HG03108 (cell line): ENCODE results near the gene RTN4RL1.

Experiments used
- ATAC-seq: cut with Tn5 transposase; IDR thresholded peaks from one replicate; pipeline ENCODE4 v1.9.1; 2021; ENCODE audit warnings: moderate library complexity; ENCODE audit not compliant: unreplicated experiment

RTN4RL1 gene

DNA sequence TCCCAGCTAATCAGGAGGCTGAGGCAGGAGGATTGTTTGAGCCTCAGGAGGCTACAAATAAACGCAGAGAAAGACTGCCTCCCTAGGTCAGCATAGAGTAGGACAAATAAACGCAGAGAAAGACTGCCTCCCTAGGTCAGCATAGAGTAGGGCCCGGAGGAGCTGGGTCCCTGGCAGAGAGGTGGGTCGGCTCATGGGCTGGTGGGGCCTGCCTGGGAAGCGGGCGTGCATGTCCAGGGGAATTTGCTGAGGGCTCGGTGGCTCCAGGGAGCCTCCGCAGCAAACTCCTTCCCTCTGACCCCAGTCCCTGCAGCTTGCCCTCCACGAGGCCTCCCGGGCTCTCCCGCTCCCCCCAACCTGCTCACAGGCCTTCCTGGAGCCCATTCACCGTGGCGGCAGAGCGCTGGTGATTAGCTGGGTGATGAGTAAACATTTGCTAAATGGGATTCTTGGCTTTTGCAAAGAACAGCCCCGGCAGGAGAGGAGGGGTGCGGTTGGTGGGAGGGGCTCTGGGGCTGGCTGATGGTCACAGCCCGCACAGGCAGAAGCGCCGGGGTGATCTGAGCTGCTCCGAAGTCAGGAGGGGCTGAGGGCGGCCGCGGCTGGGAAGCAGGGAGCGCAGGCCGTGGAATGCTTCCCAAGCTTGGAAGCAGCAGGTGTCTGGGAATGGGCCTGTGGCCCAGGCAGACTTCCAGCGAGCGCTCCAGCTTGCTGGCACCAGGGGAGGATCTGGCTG is 93.1 kb downstream of the RTN4RL1 start:
- ATAC-seq: no peak

DNA sequence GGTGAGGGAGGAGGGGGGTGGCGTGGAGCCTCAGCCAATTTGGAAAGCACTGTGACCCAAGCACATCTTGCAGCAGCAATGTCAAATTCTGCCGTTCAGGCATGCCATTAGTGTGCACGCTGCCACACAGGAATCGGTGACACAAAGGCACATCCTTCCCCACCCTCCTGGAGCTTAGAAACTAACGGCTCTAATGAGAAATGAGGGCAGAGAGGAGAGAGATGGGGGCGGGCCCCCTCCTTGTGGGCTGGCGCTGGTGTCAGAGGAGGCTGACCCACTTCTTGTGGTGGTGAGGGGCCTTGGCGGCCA is 94.8 kb downstream of the RTN4RL1 start:
- no peak for ATAC-seq

DNA sequence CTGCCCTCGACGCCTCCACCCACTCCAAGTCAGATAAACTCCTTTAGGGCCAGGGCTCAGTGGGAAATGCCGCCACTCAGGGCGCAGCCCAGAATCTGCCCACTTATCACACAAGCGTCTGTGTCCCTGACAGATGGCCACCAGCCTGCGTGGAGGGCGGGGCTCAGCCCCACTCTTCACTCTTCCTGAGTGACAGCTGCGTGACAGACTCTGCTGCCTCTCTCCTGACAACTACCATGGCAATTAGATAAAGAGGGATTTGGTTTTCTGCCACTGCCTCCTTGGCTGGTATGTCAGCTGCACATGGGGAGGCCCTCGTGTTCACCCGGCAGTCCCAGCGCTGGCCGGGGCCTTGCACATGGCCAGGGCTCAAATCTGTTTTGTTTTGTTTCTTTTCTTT is 96.2 kb downstream of the RTN4RL1 start:
- no peak for ATAC-seq

DNA sequence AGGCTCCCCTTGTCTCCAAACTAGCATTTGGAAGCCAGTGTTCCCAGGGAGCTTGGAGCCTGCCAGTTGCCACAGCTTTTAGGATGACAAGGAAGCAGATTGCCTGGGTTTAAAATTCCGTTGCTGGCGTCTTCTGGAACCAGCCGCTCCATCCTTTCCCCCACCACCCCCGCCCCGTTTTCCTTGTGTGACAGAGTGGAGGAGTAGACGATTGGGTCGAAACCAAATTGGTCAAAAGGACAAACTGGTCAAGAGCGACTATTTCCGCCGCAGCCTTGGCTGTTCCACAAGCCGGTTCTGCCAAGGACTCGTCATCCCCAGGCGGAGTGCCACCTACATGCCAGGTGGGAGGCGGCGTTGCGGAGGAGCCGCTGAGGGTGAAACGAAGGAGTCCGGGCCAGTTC is 104.2 kb downstream of the RTN4RL1 start:
- ATAC-seq: no peak

DNA sequence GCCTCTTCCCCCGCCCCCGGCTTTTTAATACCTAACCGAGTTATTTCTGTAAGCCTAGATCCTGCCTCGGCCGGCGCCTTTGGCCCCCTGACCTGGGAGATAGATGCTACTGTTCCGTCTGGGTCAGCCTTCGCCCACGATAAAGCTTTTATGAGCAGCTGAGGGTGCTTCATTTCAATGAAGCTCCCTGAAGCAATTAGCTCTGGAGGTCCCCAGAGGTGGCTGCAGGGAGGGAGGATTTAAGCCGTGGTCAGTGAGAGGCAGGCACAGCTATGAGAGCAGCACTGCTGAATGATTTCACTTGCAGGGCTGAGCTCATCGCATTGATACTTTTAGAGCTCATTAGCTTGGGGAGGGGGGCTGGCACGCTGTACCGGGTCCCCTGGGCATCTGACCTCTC is 105.9 kb downstream of the RTN4RL1 start:
- no peak for ATAC-seq

DNA sequence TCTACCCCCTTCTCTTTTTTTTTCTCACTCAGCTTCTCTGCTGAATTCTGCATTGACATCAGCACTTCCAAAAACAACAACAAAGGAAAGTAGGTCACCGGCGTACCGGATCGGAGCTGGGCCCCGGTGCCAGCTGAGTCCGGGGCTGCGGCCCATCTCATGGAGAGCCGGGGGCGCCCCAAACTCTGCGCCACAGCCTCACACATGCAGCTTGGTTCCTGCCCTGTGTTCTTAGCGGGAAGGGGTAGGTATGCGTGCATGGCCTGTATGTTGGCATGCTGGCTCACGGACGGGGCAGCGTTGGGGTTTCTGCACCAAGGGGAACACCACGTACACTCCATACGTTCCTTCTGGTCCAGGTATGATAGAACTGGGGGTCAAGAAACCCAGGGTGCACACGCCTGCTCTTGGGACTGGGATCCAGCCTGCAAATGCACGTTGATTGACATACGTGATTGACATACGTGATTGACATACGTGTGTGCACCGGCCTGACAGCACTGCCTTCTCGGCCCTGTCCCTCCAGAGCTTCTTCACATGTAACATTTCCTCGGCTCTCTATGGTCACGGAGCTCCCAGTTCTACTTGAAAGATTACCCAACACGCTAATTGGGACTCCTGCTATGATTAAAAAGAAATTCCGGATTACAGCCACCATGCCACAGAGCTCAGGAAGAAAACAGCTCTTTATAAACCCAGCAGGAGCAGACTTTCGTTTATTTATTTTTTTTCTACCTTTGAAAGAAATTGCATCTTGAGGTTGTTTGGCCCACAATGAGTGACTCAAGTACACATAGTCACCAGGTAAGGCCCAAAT is 106.6 kb downstream of the RTN4RL1 start:
- no peak for ATAC-seq

DNA sequence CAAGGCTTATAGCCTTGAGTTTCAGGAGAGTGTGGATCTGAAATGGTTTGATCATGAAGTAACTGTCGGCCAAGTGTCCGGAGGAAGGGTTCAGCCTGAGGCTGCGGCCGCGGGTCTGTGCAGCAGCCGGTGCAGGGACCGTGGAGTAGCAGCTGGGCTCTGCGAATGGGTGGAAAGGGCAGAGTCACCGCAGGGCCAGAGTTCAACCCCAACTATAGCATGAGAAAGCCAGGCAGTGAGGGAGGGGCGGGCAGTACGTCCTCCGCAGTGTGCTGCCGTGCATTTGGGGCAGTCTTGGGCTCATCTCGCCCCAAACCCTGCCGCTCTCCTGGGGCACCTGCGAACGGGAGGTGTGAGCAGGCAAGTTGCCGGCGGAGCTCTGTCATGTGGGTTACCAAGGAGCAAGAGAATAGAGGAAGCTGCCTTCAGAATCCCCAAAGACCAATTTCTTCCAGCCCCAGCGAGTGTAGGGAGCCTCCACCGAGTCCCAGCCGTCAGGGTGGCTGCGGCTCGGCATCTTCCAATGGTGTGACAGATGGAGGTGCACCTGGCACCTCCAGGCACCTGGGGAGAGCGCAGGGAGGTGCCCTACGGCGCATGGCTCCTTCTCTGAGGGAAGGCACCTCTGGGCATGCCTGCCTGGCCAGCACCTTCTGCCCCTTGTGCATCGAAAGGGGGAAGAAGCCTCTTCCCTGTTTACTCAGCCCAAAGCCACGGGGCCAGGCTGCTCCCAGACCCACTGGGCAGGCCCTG is 108.0 kb downstream of the RTN4RL1 start:
- no peak for ATAC-seq

DNA sequence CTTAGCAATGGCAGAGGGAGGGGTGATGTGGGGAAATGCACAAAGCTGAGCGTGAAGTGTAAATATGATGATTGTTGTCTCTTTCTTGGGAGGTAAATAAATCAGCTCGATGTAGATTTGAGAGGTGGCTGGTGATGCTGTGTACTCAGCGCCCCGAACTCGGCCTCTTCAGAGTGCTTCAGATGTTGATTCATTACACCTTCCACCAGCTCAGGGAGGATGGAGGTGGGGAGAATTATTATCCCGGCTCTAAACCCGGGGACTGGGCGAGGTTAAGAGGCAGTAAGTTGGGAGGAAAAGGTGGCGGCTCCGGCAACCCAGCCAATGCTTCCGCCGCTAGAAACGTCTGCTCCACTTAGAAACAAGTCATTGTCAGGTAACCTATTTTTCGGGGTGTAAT is 108.8 kb downstream of the RTN4RL1 start:
- ATAC-seq: no peak

DNA sequence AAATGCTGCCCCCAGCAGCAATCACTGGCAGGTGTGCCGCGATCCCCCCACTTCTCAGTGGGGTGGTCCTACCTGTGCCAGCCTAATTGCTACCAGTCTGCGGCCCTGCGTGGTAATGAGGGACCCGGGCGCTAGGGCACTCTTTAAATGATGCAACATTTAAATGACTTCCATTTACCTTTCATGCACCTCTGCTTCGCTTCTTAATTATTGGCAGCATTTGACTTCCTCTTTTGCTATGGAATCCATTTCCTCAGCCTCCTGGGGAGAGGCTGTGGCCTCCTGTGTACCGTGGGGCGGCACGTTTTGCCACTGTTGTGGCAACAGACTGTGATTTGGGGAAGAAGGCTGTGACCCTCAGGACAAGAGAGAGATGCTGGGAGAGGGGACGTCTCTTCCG is 109.2 kb downstream of the RTN4RL1 start:
- ATAC-seq: no peak

DNA sequence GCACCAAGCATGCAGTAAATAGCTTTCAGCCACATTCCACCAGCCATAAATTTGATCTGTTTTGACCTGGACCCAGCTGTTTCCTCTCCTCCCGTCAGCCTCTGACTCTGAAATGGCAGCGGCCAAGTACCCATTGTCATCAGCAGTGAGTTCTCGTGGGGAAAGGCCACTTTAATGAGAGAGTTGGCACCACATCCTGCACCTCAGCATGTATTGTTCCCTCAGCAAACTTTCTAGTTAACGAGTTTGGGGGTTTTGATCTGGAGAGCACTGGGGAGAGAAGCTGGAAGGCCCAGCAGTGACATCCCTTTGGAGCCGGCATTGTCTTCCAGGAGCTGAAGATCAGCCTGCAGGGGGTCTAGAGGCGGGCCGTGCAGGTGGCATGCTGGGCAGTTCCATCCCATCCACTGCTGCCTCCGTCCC is 110.5 kb downstream of the RTN4RL1 start:
- ATAC-seq: no peak

DNA sequence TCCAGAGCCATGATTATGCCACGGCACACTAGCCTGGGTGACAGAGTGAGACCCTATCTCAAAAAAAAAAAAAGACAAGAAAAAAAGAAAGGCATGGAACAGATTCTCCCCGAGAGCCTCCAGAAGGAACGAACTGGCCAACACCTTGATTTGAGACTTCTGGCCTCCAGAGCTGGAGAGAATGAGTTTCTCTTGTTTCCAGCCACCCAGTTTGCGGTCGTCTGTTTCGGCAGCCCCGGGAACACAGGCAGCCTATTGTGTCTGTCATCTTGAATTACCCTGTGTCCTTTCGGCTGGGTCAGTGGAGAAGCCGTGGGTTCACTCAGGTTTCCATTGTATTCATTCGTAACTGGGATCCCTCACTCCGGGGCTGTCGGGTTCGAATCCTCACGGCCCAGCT is 111.4 kb downstream of the RTN4RL1 start:
- no peak for ATAC-seq

DNA sequence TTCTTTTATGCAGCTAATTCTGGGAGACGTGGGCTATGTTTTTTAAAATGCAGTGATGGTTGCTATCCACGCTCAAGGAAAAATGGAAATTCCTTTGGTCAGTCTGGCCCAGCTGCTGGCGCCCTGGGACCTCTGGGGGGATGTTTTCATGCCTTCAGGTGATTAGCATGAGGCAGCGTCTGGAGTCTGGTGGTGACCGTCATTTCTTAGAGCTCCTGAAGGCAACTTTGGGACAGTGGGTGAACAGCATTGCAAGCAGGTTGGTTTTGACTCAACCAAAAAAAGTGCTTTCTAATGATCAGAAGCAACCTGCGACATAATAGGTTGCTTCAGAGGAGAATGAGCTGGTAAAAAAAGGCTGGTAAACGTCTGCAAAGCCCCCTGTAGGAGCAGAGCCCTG is 113.0 kb downstream of the RTN4RL1 start:
- no peak for ATAC-seq

DNA sequence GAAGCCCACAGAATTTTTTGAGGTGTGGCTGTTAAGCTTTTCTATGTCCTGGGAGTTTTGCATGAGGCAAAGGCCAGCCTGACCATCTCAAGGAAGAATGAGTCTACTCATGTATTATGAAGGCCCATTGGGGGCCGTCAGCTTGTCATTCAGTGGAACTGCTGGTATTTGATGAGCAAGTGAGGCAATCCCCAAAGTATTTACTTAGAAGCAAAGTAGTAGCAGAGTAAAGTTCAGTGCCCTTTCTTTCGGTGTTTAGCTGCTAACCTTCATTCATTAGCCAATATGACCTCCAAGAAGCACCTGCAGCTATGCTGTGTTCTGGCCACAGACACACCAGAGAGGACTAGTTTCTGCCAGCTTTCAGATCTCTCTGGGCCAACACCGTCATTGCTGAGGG is 115.1 kb downstream of the RTN4RL1 start:
- no peak for ATAC-seq

DNA sequence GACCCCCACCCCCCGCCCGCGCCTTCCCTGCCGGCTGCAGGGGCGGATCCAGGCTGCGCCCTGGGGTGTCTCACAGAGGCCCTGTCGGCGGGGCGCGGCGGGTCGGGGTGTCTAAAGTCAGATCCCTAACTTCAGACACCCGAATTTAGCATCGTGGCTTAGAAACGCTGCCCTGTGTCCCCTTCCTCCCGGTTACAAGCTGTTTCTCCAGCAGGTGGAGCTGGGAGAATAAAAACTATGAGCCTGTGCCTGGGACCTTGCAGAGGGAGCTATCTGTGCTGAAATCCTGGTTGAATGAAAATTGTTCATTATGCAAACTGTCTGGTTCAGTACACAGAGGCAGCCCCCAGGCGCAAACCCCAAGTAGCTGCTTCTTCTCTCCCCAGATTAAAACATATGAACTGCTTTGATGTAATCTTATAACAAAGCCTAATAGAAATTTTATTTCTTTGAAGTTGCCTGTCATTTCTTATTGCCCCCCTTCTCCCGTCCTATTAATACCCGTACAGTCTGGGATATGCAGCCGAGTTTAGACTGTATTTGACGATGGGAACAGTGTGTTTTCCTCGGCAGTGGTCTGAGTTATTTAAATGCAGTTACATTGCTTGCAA is 116.3 kb downstream of the RTN4RL1 start:
- no peak for ATAC-seq

DNA sequence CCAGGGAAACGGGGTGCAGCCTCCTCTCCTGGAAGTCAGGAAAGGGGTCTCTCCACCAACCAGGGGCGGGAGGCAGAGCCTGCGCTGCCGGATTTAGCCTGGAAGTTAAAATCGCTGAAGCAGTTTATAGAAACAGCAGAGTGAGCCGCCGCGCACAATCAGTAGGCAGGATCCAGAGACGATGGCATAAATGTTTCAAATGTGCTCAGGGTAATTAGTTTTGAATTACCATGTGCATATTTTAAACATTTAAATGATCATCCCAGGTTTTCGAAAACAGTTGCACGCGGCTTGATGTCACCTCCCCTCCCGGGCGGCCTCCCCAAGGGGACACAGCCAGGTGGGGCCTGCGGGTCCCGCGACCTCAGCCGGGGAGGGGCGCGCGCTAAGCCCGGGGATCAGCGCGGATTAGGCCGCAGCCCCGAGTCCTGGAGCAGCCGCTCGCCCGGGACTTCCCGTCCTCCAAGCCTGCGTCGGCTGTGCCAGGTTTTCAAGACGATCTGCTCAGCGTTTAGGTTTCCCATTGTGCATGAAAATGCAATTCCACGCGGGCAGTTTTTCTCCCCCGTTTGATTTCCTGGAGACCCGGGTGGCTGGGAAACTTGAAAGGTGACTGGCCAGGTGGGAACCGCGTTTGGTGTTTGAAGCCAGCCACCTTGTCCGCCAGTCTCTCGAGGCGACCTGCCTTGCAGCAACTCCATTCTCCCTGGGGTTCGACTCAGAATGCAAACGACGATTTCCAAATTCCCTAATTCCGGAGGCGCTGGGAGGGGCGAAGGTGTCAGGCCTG is 117.0 kb downstream of the RTN4RL1 start:
- ATAC-seq: no peak

DNA sequence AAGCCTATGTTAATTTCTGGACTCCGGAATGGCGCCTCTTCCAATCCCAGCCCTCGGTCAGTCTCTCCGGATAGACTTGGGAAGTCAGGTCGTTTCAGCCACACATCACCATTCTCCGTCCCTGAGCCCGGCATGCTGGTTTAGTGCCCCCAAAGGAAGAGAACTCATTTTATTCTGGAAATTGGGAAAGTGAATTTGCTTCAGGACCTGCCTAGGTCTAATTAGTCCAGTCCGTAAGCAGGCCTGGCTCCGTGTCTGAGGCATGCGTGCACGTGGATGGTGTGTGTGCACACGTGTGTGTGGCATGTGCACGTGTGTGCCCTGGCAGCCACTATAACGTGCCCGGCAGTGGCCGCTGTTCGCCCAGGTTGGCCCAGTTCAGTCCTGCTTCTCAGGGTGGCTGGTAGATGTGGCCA is 117.9 kb downstream of the RTN4RL1 start:
- no peak for ATAC-seq

DNA sequence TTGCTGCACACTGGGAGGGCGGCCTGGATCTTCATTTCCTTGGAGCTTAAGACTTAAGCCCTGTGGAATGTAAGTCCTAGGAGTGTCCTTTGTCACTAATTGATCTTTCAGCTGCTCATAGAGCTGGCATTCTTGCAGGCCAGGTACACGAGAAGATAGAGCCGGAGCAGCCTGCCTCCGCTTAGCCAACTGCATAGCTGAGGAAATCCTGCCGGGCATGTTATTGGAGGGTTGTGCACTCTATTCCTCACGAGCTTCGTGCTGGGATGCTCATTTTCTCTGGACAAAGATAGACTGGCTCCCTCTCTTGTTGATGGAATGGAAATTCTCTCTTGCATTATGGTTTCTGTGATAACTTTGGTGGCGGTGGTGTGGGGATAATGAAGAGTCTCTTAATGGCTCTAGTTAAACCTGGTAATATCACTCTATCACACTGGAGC is 118.5 kb downstream of the RTN4RL1 start:
- ATAC-seq: no peak

DNA sequence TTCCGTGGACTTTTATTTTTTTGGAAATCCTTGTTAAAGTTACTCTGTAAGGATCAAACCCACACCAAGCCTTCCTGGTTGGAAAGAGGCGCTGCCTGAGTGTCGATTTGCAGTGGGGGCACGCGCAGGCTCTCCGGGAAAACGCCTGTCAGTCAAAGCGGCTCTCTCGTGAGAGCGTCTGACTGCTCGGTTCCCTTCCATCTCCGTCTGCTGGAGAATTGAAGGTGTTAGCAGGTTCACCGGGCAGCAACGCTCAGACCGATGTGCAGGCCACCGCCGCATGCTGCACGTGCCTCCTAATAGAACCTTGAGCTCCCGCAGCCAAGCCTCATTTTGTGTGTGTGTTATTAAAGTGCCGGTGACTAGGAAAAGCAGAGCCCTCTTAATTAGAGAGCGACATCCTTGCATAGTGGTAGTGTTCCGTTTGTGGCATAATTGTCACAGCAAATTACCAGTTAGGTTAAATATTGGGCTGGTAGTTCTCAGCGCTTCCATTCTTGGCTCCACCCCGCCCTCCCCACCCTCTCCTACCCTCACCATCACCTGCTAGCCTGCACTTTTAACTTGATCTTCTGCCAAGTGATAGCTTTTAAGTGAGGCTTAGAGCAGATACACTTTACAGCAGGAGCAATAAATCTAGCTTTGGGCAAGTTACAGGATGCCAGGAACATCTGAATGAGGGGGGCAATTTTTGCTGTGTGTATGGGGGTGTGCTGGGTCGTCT is 119.8 kb downstream of the RTN4RL1 start:
- no peak for ATAC-seq

DNA sequence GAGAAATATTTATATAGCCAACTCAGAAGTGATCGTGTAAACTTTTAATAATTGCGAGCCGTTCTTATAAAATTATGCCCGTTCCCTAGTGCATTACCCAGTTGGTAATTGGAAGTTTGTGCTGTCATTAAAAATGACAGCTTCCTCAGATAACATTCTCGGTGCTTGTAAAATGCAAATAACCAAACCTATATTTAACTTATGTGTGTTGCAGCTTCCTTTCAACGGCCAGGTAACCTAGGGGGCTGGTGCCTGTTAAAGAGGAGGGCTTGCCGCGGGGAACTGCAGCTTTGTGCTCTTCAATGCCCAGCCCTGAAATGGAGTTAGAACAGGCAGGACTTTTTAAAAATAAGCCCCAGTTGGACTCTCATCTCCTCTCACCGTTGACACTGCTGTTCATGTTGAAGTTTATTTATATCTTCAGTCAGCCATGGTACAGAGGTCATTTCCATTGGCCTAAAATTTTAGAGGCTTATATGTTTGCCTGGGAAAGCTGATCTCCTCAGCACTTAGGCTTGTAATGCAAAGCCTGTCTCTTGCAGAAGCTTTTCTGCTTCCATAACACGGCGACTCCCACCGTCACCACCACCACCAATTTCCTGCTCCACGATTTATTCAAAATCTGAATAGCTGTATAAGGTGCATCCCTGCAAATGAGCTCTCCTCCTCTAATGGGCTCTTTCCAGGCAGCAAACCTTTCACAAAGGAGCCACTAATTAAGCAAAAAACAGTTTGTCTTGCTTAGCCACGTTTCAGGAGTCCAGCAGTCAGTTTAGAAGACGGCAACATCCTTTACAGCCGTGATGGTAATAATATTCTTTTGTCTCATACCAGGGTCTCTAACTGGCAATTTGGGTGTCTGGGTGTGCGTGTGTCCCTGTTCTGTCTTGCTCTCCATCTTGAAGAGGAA is 120.6 kb downstream of the RTN4RL1 start:
- ATAC-seq: no peak
